Lower lobe of right lung (tissue), 2 donors: ENCODE data around the gene CTCF. TPM values are rescaled to one million over a fixed set of nuclear protein-coding genes. Genes with fewer than 3 reads are reported as not detected.

Source experiments
- ATAC-seq, 2 donors: fragments of 200-7000 bp; cut with Tn5 transposase; one replicate each; pipeline ENCODE4 v1.9.1; 2020 to 2022; ENCODE audit warnings: mild to moderate bottlenecking in 2 of 2, moderate library complexity in 2 of 2
- DNase-seq: peaks from one replicate; pipeline ENCODE4 v3.0.0-alpha.2; 2020
- H3K27ac ChIP-seq: fragments of 200-600 bp; one replicate; pipeline ENCODE4 v1.8.0; 2022
- H3K27me3 ChIP-seq: fragments of 200-600 bp; one replicate; pipeline ENCODE4 v1.8.0; 2022; ENCODE audit warnings: low read depth
- H3K36me3 ChIP-seq: fragments of 200-600 bp; one replicate; pipeline ENCODE4 v1.8.0; 2022; ENCODE audit warnings: mild to moderate bottlenecking
- H3K4me1 ChIP-seq: fragments of 200-600 bp; one replicate; pipeline ENCODE4 v1.8.0; 2022
- H3K4me3 ChIP-seq: fragments of 200-600 bp; one replicate; pipeline ENCODE4 v1.8.0; 2022; ENCODE audit warnings: mild to moderate bottlenecking
- H3K9me3 ChIP-seq: fragments of 200-600 bp; one replicate; pipeline ENCODE4 v1.8.0; 2022
- CTCF ChIP-seq: fragments of 200-600 bp; IDR thresholded peaks from one replicate; pipeline ENCODE4 v1.8.0; 2022; ENCODE audit warnings: antibody characterized with exemption, mild to moderate bottlenecking
- intact Hi-C: fragments of 100-400 bp; cut with DNase I; formaldehyde crosslinking; loops from one replicate; pipeline ENCODE4 v1.11.0; 2022
- total RNA-seq: library from RNA; stranded (reverse); fragmentation: NEBNext Ultra II Directional; extraction: Animal tissue kit (Norgen Biotek cat#: 25700); gene quantifications from one replicate; pipeline ENCODE4 v1.2.1, GENCODE V29; 2021
- donor health status: DM: no; HTN: yes; CAD: no; lungs with severe emphysema.

Gene CTCF
- total RNA-seq, 1 donor from 2014 or later: 36.2 TPM

- H3K4me3 ChIP-seq: no peak overlapping the region
- H3K4me1 ChIP-seq: peaks cover 15% of the 10 kb centered on the region
- intact Hi-C loops: no loop called here
- no peak for TF ChIP-seq CTCF
- H3K36me3 ChIP-seq: peaks cover 6% of the 10 kb centered on the region
- DNase-seq: no peak
- no peak for ATAC-seq
- no peaks in the 10 kb centered on the region for H3K9me3 ChIP-seq
- no peaks in the 10 kb centered on the region for H3K27me3 ChIP-seq
- H3K27ac ChIP-seq: no peak overlapping the region
Measured at GRCh38 chr16:67594256-67594915, 32.1 kb downstream of the CTCF start.

GRCh38 chr16:67594956-67595355 lies 32.6 kb downstream of the CTCF start:
- no peaks in the 10 kb centered on the region for H3K27me3 ChIP-seq
- no peak for TF ChIP-seq CTCF
- ATAC-seq (peak; percentile 35 to 60), DNase-seq (no peak)
- H3K9me3 ChIP-seq: no peaks in the 10 kb centered on the region
- peaks cover 15% of the 10 kb centered on the region for H3K4me1 ChIP-seq
- H3K27ac ChIP-seq: no peak overlapping the region
- intact Hi-C loops: no loop called here
- no peak overlapping the region for H3K4me3 ChIP-seq
- peaks cover 6% of the 10 kb centered on the region for H3K36me3 ChIP-seq

- no peaks in the 10 kb centered on the region for H3K27me3 ChIP-seq
- no peak for TF ChIP-seq CTCF
- H3K9me3 ChIP-seq: no peaks in the 10 kb centered on the region
- H3K4me1 ChIP-seq: peaks cover 26% of the 10 kb centered on the region
- ATAC-seq (no peak), DNase-seq (no peak)
- no peak overlapping the region for H3K4me3 ChIP-seq
- intact Hi-C loops: no loop called here
- H3K27ac ChIP-seq: no peak overlapping the region
- H3K36me3 ChIP-seq: peaks cover 6% of the 10 kb centered on the region
Measured at GRCh38 chr16:67598527-67598926, 36.2 kb downstream of the CTCF start.

- no peak for DNase-seq
Measured at GRCh38 chr16:67605641-67606040, 43.3 kb downstream of the CTCF start.

DNA sequence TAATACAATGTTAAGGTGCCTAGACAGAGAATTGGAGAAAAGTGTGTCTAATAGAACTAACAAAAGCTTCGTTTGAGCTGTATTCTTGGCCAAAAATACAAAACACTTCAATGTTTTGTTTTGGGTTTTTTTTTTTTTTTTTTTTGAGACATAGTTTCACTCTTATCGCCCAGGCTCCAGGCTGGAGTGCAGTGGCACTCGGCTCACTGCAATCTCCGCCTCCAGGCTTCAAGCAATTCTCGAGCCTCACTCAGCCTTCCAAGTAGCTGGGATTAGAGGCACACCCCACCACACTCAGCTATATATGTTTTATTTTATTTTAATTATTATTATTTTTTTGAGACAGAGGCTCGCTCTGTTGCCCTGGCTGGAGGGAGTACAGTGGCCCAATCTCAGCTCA lies 44.3 kb downstream of the CTCF start:
- Histone ChIP-seq H3K27me3 (no peaks in the 10 kb centered on the region), H3K36me3 (peaks cover 12% of the 10 kb centered on the region), H3K4me1 (peaks cover 20% of the 10 kb centered on the region), H3K27ac (peak overlapping the region; percentile 10), H3K9me3 (no peaks in the 10 kb centered on the region), H3K4me3 (no peak overlapping the region)
- ATAC-seq: peak; percentile 69 to 89
- TF ChIP-seq CTCF: no peak
- intact Hi-C loops: no loop called here
- no peak for DNase-seq

More at GRCh38 chr16:67605641-67606040, 43.3 kb downstream of the CTCF start:
- H3K9me3 ChIP-seq: no peaks in the 10 kb centered on the region
- no peak for TF ChIP-seq CTCF
- peaks cover 2% of the 10 kb centered on the region for H3K36me3 ChIP-seq
- H3K27me3 ChIP-seq: no peaks in the 10 kb centered on the region
- H3K27ac ChIP-seq: no peak overlapping the region
- peaks cover 24% of the 10 kb centered on the region for H3K4me1 ChIP-seq
- no peak for ATAC-seq
- H3K4me3 ChIP-seq: no peak overlapping the region
- intact Hi-C loops: no loop called here
